ENCODE measurements around the gene CPM.

- TF ChIP-seq CTCF (IDR thresholded peaks at IDR 0.05) (no peak), SMC3 (IDR thresholded peaks at IDR 0.05) (no peak)
These were observed 78.4 kb downstream of the CPM start for GRCh38 chr12:68854554-68854953.

All from A549 (cell line).